ENCODE results near the gene TMTC4. TPM values are rescaled to one million over a fixed set of nuclear protein-coding genes. Genes with fewer than 3 reads are reported as not detected.
"Not testable (repeated sequence)": the region's sequence is repeated elsewhere in the genome, so short reads cannot be mapped to it uniquely, and the experiment has no call there.

The TMTC4 gene
- total RNA-seq, 1 donor from 2014 or later, result 6.2 TPM

DNA sequence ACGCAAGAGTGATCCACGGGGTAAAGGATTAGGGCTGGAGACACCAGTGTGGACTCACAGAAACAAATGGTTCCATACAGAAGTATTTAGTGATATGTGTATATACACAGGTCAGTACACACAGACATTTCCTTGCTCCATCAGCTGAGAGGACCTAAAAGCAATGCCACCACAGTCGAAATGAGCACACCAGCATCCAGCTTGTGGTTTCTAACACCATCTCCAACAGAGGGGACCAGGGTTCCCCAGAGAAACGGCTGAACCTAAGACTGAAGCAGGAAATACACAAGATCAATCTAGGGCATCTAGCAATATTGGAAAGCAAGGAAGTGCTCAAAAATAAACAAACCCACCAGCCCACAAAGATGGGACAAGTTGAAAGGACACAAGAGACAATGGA is 93.6 kb downstream of the TMTC4 start:
- TF ChIP-seq, protein P1, sequence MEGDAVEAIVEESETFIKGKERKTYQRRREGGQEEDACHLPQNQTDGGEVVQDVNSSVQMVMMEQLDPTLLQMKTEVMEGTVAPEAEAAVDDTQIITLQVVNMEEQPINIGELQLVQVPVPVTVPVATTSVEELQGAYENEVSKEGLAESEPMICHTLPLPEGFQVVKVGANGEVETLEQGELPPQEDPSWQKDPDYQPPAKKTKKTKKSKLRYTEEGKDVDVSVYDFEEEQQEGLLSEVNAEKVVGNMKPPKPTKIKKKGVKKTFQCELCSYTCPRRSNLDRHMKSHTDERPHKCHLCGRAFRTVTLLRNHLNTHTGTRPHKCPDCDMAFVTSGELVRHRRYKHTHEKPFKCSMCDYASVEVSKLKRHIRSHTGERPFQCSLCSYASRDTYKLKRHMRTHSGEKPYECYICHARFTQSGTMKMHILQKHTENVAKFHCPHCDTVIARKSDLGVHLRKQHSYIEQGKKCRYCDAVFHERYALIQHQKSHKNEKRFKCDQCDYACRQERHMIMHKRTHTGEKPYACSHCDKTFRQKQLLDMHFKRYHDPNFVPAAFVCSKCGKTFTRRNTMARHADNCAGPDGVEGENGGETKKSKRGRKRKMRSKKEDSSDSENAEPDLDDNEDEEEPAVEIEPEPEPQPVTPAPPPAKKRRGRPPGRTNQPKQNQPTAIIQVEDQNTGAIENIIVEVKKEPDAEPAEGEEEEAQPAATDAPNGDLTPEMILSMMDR (IDR thresholded peaks at IDR 0.05; ENCODE audit: borderline replicate concordance), result no peak
- H3K27me3 ChIP-seq (ENCODE audit: low read depth), result no peaks in the 10 kb centered on the region
- H3K4me1 ChIP-seq, result no peaks in the 10 kb centered on the region
- no peak for DNase-seq
- intact Hi-C loops (cut with micrococcal nuclease), result no loop called here
- no peak overlapping the region for H3K27ac ChIP-seq (replicated peaks)
- H3K36me3 ChIP-seq, result peaks cover 27% of the 10 kb centered on the region
- H3K9me3 ChIP-seq (replicated peaks), result peaks cover 5% of the 10 kb centered on the region
- no peak overlapping the region for H3K4me3 ChIP-seq

DNA sequence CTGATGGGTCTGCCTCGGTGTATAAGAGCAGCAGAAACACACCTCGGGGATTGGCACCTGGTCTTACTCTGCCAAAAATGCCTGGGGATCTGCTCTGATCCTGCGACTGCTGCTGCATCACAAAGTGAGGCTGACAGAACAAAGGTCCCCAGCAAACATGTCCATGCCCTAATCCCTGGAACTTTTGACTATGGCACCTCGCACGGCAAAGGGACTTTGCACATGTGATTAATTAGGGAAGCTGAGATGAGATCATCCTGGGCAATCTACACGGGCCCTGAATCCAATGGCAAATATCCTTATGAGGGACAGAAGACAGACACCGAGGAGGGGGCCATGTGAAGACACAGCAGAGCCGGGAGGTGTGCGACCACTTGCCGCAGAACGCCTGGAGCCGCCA is 94.5 kb downstream of the TMTC4 start:
- no peaks in the 10 kb centered on the region for H3K4me1 ChIP-seq
- H3K27me3 ChIP-seq (ENCODE audit: low read depth), result no peaks in the 10 kb centered on the region
- peaks cover 5% of the 10 kb centered on the region for H3K9me3 ChIP-seq (replicated peaks)
- no peak for DNase-seq
- TF ChIP-seq, protein P1 (IDR thresholded peaks at IDR 0.05; ENCODE audit: borderline replicate concordance), result no peak
- intact Hi-C loops (cut with micrococcal nuclease), result no loop called here
- H3K36me3 ChIP-seq, result peaks cover 27% of the 10 kb centered on the region
- H3K4me3 ChIP-seq, result no peak overlapping the region
- no peak overlapping the region for H3K27ac ChIP-seq (replicated peaks)

DNA sequence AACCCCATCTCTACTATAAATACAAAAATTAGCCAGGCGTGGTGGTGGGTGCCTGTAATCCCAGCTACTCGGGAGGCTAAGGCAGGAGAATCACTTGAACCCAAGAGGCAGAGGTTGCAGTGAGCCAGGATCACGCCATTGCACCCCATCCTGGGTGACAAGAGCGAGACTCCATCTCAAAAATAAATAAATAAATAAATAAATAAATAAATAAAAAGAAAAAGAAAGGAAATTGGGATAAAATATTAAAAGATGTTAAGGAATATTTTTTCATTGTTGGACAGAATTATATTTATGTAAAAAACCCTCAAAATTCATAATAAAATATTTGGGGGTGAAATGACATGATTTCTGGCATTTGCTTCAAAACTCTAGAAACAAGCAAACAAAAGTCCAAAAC is 97.4 kb downstream of the TMTC4 start:
- H3K4me3 ChIP-seq; H3K27me3 ChIP-seq (ENCODE audit: low read depth); DNase-seq; intact Hi-C loops (cut with micrococcal nuclease); H3K9me3 ChIP-seq (replicated peaks); H3K27ac ChIP-seq (replicated peaks); H3K4me1 ChIP-seq: not testable (repeated sequence)
- H3K36me3 ChIP-seq, result peaks cover 22% of the 10 kb centered on the region

DNA sequence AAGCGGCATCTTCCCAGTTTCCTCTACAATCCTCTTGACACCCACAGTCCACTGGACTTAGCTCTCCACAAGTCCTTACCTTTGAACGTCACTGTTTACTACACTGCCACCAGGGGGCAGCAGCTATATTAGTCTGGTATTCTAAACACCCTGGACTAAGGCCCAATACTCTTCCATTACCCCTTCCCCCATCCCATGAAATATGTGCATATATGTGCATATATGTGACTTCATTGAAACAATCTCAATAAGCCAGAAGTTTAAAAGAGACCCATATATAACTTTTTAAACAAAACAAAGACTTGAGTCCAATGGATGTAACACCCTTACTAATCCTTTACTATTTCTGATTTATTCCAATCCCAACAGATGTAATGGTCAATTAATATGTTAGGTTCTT is 101.5 kb downstream of the TMTC4 start:
- DNase-seq, result peak; percentile 33
- TF ChIP-seq, protein P1 (IDR thresholded peaks at IDR 0.05; ENCODE audit: borderline replicate concordance), result peak; percentile 75
- Histone ChIP-seq H3K9me3 (replicated peaks) (no peaks in the 10 kb centered on the region), H3K4me1 (no peaks in the 10 kb centered on the region), H3K27me3 (ENCODE audit: low read depth) (no peaks in the 10 kb centered on the region), H3K36me3 (no peaks in the 10 kb centered on the region), H3K4me3 (no peak overlapping the region), H3K27ac (replicated peaks) (no peak overlapping the region)
- intact Hi-C loops (cut with micrococcal nuclease), result no loop called here

DNA sequence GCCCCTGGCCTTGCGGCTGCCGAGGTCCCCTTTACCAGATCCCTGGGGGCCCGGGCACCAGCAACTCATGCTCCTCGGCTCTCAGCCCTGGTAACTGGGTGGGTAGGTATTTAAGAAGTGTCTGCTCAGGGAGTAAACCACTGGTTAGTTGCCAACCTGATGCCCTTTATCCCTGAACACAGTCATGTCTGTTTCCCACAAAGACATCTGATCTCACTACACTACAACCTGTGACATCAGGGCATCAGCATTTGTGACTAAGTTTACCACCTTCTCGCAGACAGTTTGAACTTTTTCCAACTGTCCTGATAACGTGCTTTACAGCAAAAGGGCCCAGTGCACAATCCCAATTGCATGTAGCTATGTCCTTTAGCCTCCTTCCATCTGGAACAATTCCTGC is 108.1 kb downstream of the TMTC4 start:
- no peaks in the 10 kb centered on the region for H3K27me3 ChIP-seq (ENCODE audit: low read depth)
- no peak overlapping the region for H3K27ac ChIP-seq (replicated peaks)
- peaks cover 12% of the 10 kb centered on the region for H3K9me3 ChIP-seq (replicated peaks)
- no peaks in the 10 kb centered on the region for H3K4me1 ChIP-seq
- no peak overlapping the region for H3K4me3 ChIP-seq
- TF ChIP-seq, protein P1 (IDR thresholded peaks at IDR 0.05; ENCODE audit: borderline replicate concordance), result no peak
- intact Hi-C loops (cut with micrococcal nuclease), result no loop called here
- no peak for DNase-seq
- no peaks in the 10 kb centered on the region for H3K36me3 ChIP-seq

DNA sequence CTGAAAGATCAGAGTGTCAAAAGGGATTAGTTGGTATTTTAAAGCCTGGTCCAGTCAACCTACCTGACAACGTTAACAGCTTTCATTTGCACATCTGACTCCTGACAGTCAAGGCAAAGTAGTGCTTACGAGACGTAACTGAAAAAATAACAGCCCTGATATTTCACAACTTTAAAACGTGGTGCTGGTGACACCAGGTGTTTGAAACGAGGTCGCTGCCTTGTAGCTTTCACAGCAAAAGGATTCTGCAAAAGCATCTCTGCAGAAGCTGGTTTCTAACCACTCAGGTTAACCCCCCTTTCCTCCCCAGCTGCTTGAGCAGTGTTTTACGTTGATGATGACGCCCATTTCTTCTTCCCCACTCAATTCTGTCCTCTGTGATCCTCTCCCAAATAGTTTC is 109.3 kb downstream of the TMTC4 start:
- intact Hi-C loops (cut with micrococcal nuclease), result no loop called here
- Histone ChIP-seq H3K36me3 (no peaks in the 10 kb centered on the region), H3K9me3 (replicated peaks) (peaks cover 12% of the 10 kb centered on the region), H3K27me3 (ENCODE audit: low read depth) (no peaks in the 10 kb centered on the region), H3K4me3 (no peak overlapping the region), H3K4me1 (no peaks in the 10 kb centered on the region), H3K27ac (replicated peaks) (no peak overlapping the region)
- no peak for DNase-seq
- TF ChIP-seq, protein P1 (IDR thresholded peaks at IDR 0.05; ENCODE audit: borderline replicate concordance), result no peak

Measured in left ventricle myocardium inferior (tissue), 1 donor.